H54 (cell line): ENCODE data around the gene INIP.
"Not testable (repeated sequence)": the region's sequence is repeated elsewhere in the genome, so short reads cannot be mapped to it uniquely, and the experiment has no call there.

Source experiments
- DNase-seq: peaks from one replicate; pipeline ENCODE4 v3.0.0; 2011; ENCODE audit warnings: low spot score, mixed read lengths; ENCODE audit not compliant: insufficient read length
- FAIRE-seq: peaks from 3 replicates; lab custom pipeline; 2011; peaks lifted over from hg19 to GRCh38; lab: Jason Lieb, UNC
- POLR2A ChIP-seq: IDR thresholded peaks from 2 replicates; pipeline ENCODE4 v1.6.1; 2011; ENCODE audit warnings: low read depth, mild to moderate bottlenecking, low read length

Gene INIP

GRCh38 chr9:112752334-112753125 is 34.6 kb upstream of the INIP start:
- no peak for TF ChIP-seq POLR2A
- peak; percentile 30 for FAIRE-seq
- no peak for DNase-seq

- DNase-seq = peak; percentile 94
- peak; percentile 84 for FAIRE-seq
- no peak for TF ChIP-seq POLR2A
These were observed 33.3 kb upstream of the INIP start for GRCh38 chr9:112751056-112751795.

- no peak for TF ChIP-seq POLR2A
- no peak for FAIRE-seq
- DNase-seq = no peak
These were observed 32.8 kb upstream of the INIP start for GRCh38 chr9:112750764-112751055.

GRCh38 chr9:112750016-112750763 is 32.3 kb upstream of the INIP start, which contains the start of gene SNX30:
Gene SNX30, plus strand, starts transcription at chr9:112750760. Its CDS starts 242 bp downstream, at chr9:112751002.
- DNase-seq (peak; percentile 80), FAIRE-seq (peak; percentile 60)
- peak; percentile 78 for TF ChIP-seq POLR2A

- FAIRE-seq = no peak
- no peak for TF ChIP-seq POLR2A
- DNase-seq = no peak
These were observed 29.2 kb upstream of the INIP start for GRCh38 chr9:112747094-112747493.

GRCh38 chr9:112744177-112744576 is 26.3 kb upstream of the INIP start:
- FAIRE-seq (no peak), DNase-seq (no peak)
- TF ChIP-seq POLR2A = no peak

GRCh38 chr9:112743216-112743836 is 25.4 kb upstream of the INIP start:
- DNase-seq = no peak
- FAIRE-seq = peak; percentile 15
- TF ChIP-seq POLR2A = no peak

GRCh38 chr9:112734892-112735291 is 17.0 kb upstream of the INIP start:
- TF ChIP-seq POLR2A = no peak
- DNase-seq (no peak), FAIRE-seq (no peak)

- no peak for FAIRE-seq
- no peak for TF ChIP-seq POLR2A
- no peak for DNase-seq
These were observed 14.1 kb upstream of the INIP start for GRCh38 chr9:112731971-112732370.

- no peak for FAIRE-seq
- no peak for TF ChIP-seq POLR2A
- DNase-seq = no peak
These were observed 10.5 kb upstream of the INIP start for GRCh38 chr9:112728401-112728800.

- DNase-seq (no peak), FAIRE-seq (no peak)
- no peak for TF ChIP-seq POLR2A
These were observed 8.5 kb upstream of the INIP start for GRCh38 chr9:112726428-112726827.

- no peak for TF ChIP-seq POLR2A
- FAIRE-seq (no peak), DNase-seq (no peak)
These were observed 8.0 kb upstream of the INIP start for GRCh38 chr9:112725961-112726360.

- not testable (repeated sequence) for FAIRE-seq, DNase-seq
These were observed 4.8 kb upstream of the INIP start for GRCh38 chr9:112722749-112723148.
